GM21528 (cell line): ENCODE results near the gene MTERF4.

ENCODE experiments used
- ATAC-seq: cut with Tn5 transposase; IDR thresholded peaks from one replicate; pipeline ENCODE4 v1.9.1; 2021; ENCODE audit warnings: mild to moderate bottlenecking, moderate library complexity; ENCODE audit not compliant: unreplicated experiment, low FRiP score

The MTERF4 gene

DNA sequence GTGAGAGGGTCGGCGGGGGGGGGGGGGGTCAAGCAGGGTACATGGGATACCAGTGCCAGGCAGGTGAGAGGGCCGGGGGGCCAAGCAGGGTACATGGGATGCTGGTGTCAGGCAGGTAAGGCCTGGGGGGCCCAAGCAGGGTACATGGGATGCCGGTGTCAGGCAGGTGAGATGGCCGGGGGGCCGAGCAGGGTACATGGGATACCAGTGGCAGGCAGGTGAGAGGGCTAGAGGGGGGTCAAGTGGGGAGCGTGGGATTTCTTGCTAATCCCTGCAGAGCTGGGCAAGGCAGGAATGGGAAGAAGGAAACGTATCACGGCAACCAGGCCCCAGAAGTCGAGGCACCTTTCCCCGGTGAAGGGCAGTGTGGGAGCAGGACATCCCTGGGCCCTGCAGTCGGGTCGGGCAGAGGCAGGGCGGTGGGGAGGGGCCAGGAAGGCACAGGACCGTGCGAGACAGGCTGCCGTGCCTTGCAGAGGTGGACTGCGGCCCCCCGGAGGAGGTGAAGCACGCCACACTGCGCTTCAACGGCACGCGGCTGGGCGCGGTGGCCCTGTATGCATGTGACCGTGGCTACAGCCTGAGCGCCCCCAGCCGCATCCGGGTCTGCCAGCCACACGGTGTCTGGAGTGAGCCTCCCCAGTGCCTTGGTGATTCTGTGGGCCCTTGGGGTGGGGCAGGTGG, 49.3 kb downstream of the MTERF4 start:
- ATAC-seq: no peak

GRCh38 chr2:241051578-241052487, 50.3 kb downstream of the MTERF4 start:
- no peak for ATAC-seq

DNA sequence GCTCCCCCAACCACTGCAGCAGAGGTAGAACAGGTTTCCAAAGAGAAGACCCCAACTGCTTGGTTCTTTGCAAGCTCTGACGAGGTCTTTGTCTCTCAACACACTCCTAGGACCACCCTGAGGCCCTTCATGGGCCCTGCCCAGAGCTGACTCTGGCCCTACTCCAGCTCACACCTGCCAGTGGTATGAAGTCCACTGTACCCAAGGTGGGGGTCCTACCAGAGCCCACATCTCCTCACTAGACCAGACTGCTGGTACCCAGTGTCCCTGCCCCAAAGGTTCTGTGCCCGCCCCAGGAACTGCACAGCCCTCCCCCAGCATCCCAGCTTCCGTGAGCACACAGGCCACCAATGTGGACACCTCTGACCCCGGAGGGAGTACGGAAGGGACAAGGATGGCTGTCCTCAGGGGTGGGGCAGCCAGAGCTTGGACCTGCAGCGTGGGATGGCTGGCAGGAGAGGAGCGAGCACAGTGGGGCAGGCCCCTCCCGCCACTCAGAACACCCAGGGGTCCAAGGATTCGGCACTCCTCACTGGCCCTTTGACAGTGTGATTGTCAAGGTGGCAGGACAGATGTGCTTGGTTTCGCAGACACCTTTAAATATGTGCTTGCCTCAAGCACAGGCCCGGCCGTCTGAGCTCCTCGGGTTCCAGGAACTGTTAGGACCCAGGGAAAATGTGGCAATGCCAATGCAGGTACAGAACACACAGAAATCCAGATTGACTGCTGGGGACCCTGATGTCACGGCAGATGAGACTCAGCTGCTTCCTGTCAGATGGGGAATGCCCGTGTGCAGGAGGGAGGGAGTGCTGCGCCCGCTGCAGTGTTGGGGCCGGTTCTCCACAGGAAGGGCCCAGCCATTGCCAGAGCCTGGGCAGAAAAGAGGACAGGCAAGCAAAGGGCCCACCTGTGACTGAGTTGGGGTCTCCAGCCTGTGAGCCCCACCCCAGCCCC, 51.2 kb downstream of the MTERF4 start:
- no peak for ATAC-seq

DNA sequence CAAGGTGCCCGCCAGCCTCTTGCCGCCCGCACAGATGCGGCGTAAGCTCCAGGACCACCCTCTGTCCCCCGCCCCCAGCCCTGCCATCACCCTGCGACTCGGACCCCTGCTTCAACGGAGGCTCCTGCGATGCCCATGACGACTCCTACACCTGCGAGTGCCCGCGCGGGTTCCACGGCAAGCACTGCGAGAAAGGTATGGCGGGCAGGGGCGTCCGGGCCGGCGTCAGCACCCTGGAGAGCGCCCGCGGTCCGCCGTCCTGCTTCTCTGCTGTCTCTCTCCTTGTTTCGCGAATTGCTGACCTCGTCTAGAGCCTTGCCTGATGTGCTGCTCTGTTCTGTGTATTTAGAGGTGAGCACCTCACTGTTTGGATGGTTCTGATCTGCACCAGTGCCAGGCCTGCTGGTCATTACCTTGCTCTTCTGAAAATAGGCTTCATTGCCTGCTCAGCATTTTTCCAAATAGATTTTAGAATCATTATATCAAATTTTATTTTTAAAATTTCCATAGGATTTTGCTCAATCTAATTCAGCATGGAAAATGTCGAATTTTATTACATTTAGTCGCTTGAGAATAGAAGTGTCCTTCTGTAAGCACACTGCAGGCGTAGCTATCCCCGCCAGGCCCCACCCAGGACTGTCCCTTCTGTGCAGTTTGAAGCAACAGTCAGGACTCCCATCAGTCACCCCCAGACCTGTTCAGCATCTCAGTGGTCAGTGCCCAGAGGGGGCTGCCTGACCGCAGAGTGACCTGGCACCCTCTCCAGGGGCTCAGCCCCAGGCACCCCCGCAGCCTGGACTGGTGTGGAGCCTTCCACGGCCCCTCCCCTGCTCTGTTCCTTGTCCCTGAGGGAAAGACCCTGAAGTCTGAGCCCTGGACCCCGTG, 52.1 kb downstream of the MTERF4 start:
- no peak for ATAC-seq

DNA sequence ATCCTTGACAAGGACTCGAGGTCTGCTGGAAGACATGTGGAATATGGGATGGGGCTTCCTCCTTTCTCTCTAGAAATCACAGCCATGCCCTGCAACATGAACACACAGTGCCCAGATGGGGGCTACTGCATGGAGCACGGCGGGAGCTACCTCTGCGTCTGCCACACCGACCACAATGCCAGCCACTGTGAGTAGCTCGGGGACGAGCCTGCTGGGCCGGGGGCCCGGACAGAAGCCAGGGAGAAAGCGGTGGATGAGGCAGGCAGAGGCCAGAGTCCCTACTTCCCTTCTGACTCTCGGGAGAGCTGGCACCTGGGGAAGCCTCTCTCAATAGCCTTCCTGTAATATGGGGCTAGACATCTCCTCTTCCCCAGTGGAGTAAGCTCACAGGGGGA, 53.1 kb downstream of the MTERF4 start:
- no peak for ATAC-seq

DNA sequence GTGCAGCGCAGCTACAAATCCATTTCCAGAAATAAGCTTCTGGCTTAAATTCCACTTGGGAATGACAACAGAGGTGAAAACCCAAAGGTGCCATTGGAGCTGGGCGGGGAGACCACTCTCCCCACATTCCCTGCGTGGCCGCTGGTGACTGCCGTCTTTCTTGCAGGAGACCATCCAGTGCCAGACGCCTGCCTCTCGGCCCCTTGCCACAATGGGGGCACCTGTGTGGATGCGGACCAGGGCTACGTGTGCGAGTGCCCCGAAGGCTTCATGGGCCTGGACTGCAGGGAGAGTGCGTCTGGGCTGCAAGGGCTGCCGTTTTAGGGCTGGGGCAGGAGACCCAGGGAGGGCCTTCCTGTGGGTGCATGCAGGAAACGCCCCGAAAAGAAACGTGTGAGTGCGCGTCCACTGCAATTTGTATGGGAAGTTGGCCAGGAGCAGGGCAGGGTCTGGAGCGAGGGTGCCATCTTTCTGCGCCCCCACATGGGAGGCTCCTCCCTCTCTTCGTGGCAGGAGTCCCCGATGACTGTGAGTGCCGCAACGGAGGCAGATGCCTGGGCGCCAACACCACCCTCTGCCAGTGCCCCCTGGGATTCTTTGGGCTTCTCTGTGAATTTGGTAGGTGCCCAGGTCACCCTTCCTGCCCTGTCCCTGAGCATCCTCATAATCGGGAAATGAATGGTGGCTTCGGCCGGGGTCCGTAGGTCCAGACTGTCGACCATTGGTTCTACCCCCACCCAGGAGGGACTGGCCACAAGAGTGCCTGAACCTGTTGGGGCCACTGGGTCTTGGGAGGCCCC, 53.7 kb downstream of the MTERF4 start:
- ATAC-seq: no peak

GRCh38 chr2:241047253-241048010, 54.7 kb downstream of the MTERF4 start:
- no peak for ATAC-seq
